Measurements from ENCODE around the gene ZNF185.
"Not testable (repeated sequence)": the region's sequence is repeated elsewhere in the genome, so short reads cannot be mapped to it uniquely, and the experiment has no call there.

ZNF185 gene

GRCh38 chrX:152895724-152896420, 2.0 kb upstream of the ZNF185 start:
- DNase-seq (ENCODE audit: low read depth in 3 of 3), result no peak

DNA sequence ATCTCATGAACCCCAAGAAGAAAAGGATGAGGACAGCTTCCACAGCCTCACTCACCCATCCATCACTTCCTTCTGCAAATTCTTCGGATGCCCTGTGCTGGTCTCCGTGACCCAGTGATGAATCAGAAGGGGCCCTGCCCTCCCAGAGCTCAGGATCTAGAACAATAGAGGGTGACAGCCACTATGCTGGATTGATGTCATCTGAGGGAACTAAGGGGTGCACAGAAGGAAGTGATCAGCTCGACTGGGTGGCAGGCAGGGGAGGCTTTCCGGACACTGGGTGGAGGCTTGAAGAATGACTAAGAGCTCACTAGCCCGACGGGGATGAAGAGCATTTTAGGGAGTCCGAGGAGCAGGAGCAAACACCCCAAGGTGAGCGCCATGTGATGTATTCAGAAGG, 1.4 kb upstream of the ZNF185 start:
- no peak for DNase-seq (ENCODE audit: low read depth in 3 of 3)

DNA sequence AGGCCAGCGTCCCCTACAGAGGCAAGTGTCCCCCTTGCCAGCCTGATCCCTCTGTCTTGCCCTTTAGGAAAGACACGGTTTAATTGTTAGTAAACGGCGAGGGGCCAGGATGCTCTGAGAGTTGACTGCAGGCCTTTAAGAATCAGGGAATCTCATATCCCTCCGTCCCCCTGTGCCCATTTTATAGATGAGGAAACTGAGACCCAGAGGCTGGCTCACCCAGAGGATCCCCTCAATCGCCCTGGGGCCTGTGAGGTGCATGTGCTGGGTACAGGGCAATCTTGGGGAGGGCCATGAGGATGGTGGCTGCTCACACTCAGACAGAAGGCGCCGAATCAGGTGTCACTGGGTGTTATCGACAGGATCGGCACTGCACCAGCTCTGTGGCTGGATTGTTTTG, 575 bp downstream of the ZNF185 start:
- no peak for DNase-seq (ENCODE audit: low read depth in 3 of 3)

- DNase-seq (ENCODE audit: low read depth in 3 of 3), result no peak
Observed at GRCh38 chrX:152899111-152899873, 1.4 kb downstream of the ZNF185 start.

- no peak for DNase-seq (ENCODE audit: low read depth in 3 of 3)
Observed at GRCh38 chrX:152899874-152900719, 2.2 kb downstream of the ZNF185 start.

- no peak for DNase-seq (ENCODE audit: low read depth in 3 of 3)
Observed at GRCh38 chrX:152900937-152901445, 3.1 kb downstream of the ZNF185 start.

DNA sequence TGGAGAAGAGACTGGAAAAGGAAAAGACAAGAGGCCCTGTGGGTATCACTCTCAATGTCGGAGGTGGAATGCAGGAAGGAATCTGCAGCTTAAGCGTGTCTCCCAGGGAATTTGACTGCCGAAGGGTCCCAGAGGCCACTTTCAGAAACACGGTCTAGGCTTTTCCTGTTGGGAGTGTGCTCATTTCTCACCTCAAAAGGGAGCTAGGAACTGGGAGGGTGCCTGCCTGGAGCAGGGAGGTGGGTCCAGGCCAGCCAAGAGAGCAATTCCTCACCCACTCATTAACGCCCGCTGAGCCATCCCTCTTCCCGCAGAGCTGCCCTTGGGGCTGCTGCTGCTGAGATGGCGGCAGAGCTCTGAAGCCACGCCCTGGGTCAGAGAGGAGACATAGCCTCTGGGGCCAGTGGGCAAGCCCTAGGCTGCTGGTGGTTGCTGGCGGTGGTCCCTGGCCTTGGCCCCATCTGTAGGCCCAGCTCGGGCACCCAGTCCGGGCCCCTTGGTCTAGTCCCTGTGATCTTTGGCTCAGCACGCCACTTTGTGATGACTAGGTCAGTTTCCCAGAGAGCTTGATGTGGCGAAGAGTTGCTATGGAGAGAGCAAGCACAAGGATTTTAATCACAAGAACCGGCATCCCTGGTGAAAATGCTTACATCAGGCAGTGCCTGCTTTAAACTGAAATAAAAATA, 4.1 kb downstream of the ZNF185 start:
- DNase-seq (ENCODE audit: low read depth in 3 of 3), result no peak

- DNase-seq (ENCODE audit: low read depth in 3 of 3), result no peak
Observed at GRCh38 chrX:152902502-152902820, 4.6 kb downstream of the ZNF185 start.

GRCh38 chrX:152903589-152903988, 5.7 kb downstream of the ZNF185 start:
- DNase-seq (ENCODE audit: low read depth in 3 of 3), result no peak

DNA sequence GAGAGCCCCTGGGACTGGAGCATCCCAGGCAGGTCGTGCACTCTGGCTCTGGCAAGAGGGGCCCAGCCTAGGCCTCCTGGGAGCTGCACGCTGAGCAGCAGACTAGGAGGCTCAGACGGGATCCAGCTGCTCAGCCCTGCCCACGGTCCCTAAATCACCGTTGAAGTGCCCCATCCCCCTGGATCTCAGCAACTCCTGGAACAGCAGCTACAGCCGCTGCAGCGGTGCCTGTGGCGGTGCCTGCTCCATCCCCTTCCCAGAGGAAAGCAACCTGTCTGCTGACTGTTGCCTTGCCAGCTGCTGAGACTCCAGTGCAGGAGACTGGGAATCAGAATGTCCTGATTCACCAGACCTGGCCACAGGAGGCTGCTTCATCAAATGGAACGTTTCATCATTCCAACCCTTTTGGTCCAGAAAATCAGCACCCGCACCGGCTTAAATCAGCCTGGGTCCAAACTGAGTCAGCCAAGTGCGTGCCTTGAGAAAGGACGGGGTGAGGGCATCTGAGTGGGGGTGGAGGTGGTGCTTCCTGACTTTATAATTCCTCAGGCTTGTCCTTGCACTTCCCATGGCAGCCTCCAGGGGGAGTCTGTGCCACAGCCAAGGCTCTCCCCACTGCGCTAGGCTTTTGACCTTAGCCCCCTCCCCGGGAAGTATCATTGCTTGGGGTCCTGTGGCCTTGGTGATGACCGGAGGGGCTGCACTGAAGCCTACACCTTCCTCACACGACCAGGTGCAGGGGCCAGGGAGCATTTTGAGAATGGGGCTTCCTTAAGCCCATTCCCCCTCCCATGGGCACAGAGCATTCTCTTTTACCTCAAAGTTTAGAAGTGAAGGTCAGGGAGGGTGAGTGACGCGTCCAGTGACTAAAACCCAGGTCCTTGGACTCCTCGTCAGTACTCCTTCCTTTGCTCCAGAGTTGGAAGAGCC, 6.5 kb downstream of the ZNF185 start:
- peak in 1 of 3 experiments; percentile 4 for DNase-seq (ENCODE audit: low read depth in 3 of 3)

- no peak for DNase-seq (ENCODE audit: low read depth in 3 of 3)
Observed at GRCh38 chrX:152905081-152905420, 7.2 kb downstream of the ZNF185 start.

GRCh38 chrX:152907084-152907651, 9.3 kb downstream of the ZNF185 start:
- DNase-seq (ENCODE audit: low read depth in 3 of 3), result no peak

- DNase-seq (ENCODE audit: low read depth in 3 of 3), result no peak
Observed at GRCh38 chrX:152908486-152908885, 10.6 kb downstream of the ZNF185 start.

DNA sequence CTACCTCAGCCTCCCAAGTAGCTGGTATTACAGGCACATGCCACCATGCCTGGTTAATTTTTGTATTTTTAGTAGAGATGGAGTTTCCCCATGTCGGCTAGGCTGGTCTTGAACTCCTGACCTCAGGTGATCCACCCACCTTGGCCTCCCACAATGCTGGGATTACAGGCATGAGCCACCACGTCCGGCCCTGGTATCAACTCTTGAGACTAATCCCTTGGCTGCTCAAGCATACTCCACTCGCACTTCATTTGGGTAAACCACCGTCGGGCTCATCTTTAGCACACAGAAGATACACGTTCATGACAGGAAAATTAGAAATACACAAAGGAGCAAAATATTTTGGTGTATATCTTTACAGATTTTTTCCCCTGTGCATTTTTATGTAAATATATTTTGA, 12.2 kb downstream of the ZNF185 start:
- DNase-seq (ENCODE audit: low read depth in 3 of 3), result not testable (repeated sequence)

DNA sequence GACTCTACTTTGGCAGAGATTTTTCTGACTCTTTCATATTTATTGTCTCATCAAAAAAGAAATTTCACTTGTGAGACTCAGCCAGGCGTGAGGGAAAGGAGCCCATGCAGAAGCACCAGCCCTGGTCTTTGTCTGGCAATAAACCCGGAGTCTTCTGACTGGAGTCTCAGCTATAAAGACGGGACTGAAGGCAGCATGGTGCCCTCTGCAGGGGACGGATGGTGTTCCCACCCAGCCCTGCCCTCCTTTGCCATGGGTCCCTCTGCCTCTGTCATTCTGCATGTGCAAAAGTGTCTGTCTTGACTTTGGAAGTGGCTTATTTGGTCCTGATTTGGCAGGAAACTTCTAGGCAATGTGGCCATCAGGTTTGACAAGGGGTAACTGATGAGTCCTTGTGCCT, 14.2 kb downstream of the ZNF185 start:
- DNase-seq (ENCODE audit: low read depth in 3 of 3), result no peak

- DNase-seq (ENCODE audit: low read depth in 3 of 3), result no peak
Observed at GRCh38 chrX:152912641-152913040, 14.8 kb downstream of the ZNF185 start.

- no peak for DNase-seq (ENCODE audit: low read depth in 3 of 3)
Observed at GRCh38 chrX:152913346-152913745, 15.5 kb downstream of the ZNF185 start.

GRCh38 chrX:152913910-152914309, 16.0 kb downstream of the ZNF185 start:
- DNase-seq (ENCODE audit: low read depth in 3 of 3), result no peak

- DNase-seq (ENCODE audit: low read depth in 3 of 3), result no peak
Observed at GRCh38 chrX:152915541-152916241, 17.8 kb downstream of the ZNF185 start.

All from stimulated activated CD4-positive, alpha-beta T cell treated with anti-CD3 and anti-CD28 coated beads, TNF-alpha, amount 100 ng/mL, for 4 hours (primary cell).